GM12878 (cell line): ENCODE data around the gene KDM4C.

Experiments
- BRCA1 ChIP-seq: IDR thresholded peaks from 2 replicates; pipeline ENCODE4 v1.6.1; 2011; ENCODE audit warnings: low read depth, low read length, improper control_type of control experiment
- CHD1 ChIP-seq: IDR thresholded peaks from 2 replicates; pipeline ENCODE4 v1.6.1; 2012; ENCODE audit warnings: low read depth, low read length, improper control_type of control experiment
- EGR1 ChIP-seq, 2 experiments: IDR thresholded peaks; 1 replicate in 1 of 2; 2 replicates in 1 of 2; pipeline ENCODE4 v1.6.1; 2011 to 2012; ENCODE audit warnings: low read depth in 2 of 2, low read length in 2 of 2, borderline replicate concordance in 1 of 2, mild to moderate bottlenecking in 1 of 2, moderate library complexity in 1 of 2
- EZH2 ChIP-seq: IDR thresholded peaks from 2 replicates; pipeline ENCODE4 v1.6.1; 2012; ENCODE audit warnings: low read depth, mild to moderate bottlenecking, control low read depth, inconsistent platforms, low read length, borderline replicate concordance; ENCODE audit not compliant: control insufficient read depth
- MYC ChIP-seq: IDR thresholded peaks from 2 replicates; pipeline ENCODE4 v1.6.1; 2011; ENCODE audit warnings: mild to moderate bottlenecking, low read length, moderate library complexity, inconsistent platforms; ENCODE audit not compliant: insufficient read depth, insufficient replicate concordance, insufficient read length, severe bottlenecking
- POLR2A ChIP-seq: IDR thresholded peaks from 2 replicates; pipeline ENCODE4 v1.6.1; 2011; ENCODE audit warnings: low read depth, mild to moderate bottlenecking, low read length
- POLR2AphosphoS5 ChIP-seq: IDR thresholded peaks from 2 replicates; pipeline ENCODE4 v1.6.1; 2011; ENCODE audit warnings: mild to moderate bottlenecking, low read length, inconsistent platforms
- RAD21 ChIP-seq: IDR thresholded peaks from 2 replicates; pipeline ENCODE4 v1.6.1; 2011; ENCODE audit warnings: mild to moderate bottlenecking, low read depth, low read length, moderate library complexity; ENCODE audit not compliant: insufficient read depth
- TF ChIP-seq, protein P1 (sequence below), 3 experiments: IDR thresholded peaks in 2 of 3; conservative IDR thresholded peaks in 1 of 3; 2 replicates each; pipeline ENCODE4 v1.5.1; 2011; ENCODE audit warnings: low read depth in 3 of 3, low read length in 3 of 3, mild to moderate bottlenecking in 3 of 3, control low read depth in 2 of 3, moderate library complexity in 2 of 3, inconsistent platforms in 1 of 3, mixed read lengths in 1 of 3; ENCODE audit not compliant: control insufficient read depth in 2 of 3, insufficient read depth in 1 of 3; ENCODE audit errors: extremely low read depth in 1 of 3
- TF ChIP-seq, protein P2 (sequence below): fragments of 450-650 bp; IDR thresholded peaks from 2 replicates; pipeline ENCODE4 v1.6.1; 2017; ENCODE audit warnings: mild to moderate bottlenecking
- TF ChIP-seq, protein P3 (sequence below): fragments of 450-650 bp; IDR thresholded peaks from 2 replicates; pipeline ENCODE4 v1.6.1; 2017; ENCODE audit warnings: mild to moderate bottlenecking, moderate library complexity
- TF ChIP-seq, protein P4 (sequence below): IDR thresholded peaks from 2 replicates; pipeline ENCODE4 v1.6.1; 2012; ENCODE audit warnings: mild to moderate bottlenecking, low read depth, low read length
- TF ChIP-seq, protein P5 (sequence below): fragments of 450-650 bp; IDR thresholded peaks from 2 replicates; pipeline ENCODE4 v1.6.1; 2016; ENCODE audit warnings: mild to moderate bottlenecking

DNA sequence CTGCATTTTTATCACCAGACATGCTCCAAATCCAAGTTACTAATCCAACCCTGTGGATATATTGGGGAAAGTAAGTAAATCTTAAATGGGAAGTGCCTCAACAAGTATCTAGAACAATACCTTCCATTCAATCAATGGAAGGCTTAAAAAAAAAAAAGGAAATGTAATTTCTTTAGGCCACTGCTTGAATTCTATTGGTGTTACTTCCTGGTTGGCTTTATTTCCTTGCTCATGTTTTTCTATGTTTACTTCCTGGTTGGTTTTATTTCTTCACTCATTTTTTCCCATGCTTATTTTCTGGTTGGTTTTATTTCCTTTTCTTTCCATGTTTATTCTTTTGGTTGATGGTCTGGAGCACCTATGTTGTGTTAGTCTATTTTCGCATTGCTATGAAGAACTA, 363.9 kb downstream of the KDM4C start:
- TF ChIP-seq, protein P1, sequence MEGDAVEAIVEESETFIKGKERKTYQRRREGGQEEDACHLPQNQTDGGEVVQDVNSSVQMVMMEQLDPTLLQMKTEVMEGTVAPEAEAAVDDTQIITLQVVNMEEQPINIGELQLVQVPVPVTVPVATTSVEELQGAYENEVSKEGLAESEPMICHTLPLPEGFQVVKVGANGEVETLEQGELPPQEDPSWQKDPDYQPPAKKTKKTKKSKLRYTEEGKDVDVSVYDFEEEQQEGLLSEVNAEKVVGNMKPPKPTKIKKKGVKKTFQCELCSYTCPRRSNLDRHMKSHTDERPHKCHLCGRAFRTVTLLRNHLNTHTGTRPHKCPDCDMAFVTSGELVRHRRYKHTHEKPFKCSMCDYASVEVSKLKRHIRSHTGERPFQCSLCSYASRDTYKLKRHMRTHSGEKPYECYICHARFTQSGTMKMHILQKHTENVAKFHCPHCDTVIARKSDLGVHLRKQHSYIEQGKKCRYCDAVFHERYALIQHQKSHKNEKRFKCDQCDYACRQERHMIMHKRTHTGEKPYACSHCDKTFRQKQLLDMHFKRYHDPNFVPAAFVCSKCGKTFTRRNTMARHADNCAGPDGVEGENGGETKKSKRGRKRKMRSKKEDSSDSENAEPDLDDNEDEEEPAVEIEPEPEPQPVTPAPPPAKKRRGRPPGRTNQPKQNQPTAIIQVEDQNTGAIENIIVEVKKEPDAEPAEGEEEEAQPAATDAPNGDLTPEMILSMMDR (IDR thresholded peaks at IDR 0.05 in 2 of 3, conservative IDR thresholded peaks at IDR 0.05 in 1 of 3; ENCODE audit: control insufficient read depth in 2 of 3, extremely low read depth in 1 of 3, insufficient read depth in 1 of 3, low read depth in 3 of 3, low read length in 3 of 3) = no peak
- no peak for TF ChIP-seq EZH2
- TF ChIP-seq POLR2AphosphoS5 = no peak
- TF ChIP-seq, protein P2, sequence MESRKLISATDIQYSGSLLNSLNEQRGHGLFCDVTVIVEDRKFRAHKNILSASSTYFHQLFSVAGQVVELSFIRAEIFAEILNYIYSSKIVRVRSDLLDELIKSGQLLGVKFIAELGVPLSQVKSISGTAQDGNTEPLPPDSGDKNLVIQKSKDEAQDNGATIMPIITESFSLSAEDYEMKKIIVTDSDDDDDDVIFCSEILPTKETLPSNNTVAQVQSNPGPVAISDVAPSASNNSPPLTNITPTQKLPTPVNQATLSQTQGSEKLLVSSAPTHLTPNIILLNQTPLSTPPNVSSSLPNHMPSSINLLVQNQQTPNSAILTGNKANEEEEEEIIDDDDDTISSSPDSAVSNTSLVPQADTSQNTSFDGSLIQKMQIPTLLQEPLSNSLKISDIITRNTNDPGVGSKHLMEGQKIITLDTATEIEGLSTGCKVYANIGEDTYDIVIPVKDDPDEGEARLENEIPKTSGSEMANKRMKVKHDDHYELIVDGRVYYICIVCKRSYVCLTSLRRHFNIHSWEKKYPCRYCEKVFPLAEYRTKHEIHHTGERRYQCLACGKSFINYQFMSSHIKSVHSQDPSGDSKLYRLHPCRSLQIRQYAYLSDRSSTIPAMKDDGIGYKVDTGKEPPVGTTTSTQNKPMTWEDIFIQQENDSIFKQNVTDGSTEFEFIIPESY = no peak
- TF ChIP-seq POLR2A = no peak
- TF ChIP-seq, protein P3, sequence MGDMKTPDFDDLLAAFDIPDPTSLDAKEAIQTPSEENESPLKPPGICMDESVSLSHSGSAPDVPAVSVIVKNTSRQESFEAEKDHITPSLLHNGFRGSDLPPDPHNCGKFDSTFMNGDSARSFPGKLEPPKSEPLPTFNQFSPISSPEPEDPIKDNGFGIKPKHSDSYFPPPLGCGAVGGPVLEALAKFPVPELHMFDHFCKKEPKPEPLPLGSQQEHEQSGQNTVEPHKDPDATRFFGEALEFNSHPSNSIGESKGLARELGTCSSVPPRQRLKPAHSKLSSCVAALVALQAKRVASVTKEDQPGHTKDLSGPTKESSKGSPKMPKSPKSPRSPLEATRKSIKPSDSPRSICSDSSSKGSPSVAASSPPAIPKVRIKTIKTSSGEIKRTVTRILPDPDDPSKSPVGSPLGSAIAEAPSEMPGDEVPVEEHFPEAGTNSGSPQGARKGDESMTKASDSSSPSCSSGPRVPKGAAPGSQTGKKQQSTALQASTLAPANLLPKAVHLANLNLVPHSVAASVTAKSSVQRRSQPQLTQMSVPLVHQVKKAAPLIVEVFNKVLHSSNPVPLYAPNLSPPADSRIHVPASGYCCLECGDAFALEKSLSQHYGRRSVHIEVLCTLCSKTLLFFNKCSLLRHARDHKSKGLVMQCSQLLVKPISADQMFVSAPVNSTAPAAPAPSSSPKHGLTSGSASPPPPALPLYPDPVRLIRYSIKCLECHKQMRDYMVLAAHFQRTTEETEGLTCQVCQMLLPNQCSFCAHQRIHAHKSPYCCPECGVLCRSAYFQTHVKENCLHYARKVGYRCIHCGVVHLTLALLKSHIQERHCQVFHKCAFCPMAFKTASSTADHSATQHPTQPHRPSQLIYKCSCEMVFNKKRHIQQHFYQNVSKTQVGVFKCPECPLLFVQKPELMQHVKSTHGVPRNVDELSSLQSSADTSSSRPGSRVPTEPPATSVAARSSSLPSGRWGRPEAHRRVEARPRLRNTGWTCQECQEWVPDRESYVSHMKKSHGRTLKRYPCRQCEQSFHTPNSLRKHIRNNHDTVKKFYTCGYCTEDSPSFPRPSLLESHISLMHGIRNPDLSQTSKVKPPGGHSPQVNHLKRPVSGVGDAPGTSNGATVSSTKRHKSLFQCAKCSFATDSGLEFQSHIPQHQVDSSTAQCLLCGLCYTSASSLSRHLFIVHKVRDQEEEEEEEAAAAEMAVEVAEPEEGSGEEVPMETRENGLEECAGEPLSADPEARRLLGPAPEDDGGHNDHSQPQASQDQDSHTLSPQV = no peak
- TF ChIP-seq, protein P4, sequence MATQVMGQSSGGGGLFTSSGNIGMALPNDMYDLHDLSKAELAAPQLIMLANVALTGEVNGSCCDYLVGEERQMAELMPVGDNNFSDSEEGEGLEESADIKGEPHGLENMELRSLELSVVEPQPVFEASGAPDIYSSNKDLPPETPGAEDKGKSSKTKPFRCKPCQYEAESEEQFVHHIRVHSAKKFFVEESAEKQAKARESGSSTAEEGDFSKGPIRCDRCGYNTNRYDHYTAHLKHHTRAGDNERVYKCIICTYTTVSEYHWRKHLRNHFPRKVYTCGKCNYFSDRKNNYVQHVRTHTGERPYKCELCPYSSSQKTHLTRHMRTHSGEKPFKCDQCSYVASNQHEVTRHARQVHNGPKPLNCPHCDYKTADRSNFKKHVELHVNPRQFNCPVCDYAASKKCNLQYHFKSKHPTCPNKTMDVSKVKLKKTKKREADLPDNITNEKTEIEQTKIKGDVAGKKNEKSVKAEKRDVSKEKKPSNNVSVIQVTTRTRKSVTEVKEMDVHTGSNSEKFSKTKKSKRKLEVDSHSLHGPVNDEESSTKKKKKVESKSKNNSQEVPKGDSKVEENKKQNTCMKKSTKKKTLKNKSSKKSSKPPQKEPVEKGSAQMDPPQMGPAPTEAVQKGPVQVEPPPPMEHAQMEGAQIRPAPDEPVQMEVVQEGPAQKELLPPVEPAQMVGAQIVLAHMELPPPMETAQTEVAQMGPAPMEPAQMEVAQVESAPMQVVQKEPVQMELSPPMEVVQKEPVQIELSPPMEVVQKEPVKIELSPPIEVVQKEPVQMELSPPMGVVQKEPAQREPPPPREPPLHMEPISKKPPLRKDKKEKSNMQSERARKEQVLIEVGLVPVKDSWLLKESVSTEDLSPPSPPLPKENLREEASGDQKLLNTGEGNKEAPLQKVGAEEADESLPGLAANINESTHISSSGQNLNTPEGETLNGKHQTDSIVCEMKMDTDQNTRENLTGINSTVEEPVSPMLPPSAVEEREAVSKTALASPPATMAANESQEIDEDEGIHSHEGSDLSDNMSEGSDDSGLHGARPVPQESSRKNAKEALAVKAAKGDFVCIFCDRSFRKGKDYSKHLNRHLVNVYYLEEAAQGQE = no peak
- TF ChIP-seq EGR1 (IDR thresholded peaks at IDR 0.05; ENCODE audit: borderline replicate concordance in 1 of 2, low read depth in 2 of 2, low read length in 2 of 2) = no peak
- no peak for TF ChIP-seq RAD21
- no peak for TF ChIP-seq BRCA1
- TF ChIP-seq, protein P5, sequence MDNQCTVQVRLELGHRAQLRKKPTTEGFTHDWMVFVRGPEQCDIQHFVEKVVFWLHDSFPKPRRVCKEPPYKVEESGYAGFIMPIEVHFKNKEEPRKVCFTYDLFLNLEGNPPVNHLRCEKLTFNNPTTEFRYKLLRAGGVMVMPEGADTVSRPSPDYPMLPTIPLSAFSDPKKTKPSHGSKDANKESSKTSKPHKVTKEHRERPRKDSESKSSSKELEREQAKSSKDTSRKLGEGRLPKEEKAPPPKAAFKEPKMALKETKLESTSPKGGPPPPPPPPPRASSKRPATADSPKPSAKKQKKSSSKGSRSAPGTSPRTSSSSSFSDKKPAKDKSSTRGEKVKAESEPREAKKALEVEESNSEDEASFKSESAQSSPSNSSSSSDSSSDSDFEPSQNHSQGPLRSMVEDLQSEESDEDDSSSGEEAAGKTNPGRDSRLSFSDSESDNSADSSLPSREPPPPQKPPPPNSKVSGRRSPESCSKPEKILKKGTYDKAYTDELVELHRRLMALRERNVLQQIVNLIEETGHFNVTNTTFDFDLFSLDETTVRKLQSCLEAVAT = no peak
- no peak for TF ChIP-seq CHD1
- no peak for TF ChIP-seq MYC
